Stimulated activated CD4-positive, alpha-beta T cell treated with anti-CD3 and anti-CD28 coated beads, Interleukin-2, amount 100 ng/mL, for 48 hours (primary cell): ENCODE measurements around the gene TRMT1L.

Source experiments
- DNase-seq, 2 donors: peaks; one replicate each; pipeline ENCODE4 v3.0.0-alpha.2; 2020

Gene TRMT1L

DNA sequence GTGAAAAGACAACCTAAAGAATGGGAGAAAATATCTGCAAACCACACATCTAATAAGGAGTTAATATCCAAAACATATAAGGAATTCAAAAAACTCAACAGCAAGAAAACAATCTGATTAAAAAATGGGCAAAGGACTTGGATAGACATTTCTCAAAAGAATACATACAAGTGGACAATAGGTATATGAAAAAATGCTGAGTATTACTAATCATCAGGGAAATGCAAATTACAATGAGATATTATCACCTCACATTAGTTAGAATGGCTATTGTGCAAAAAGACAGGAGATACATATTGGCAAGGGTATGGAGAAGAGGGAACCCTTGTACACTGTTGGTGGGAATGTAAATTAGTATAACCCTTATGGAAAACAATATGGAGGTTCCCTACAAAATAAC is 44.9 kb downstream of the TRMT1L start:
- no peak for DNase-seq

DNA sequence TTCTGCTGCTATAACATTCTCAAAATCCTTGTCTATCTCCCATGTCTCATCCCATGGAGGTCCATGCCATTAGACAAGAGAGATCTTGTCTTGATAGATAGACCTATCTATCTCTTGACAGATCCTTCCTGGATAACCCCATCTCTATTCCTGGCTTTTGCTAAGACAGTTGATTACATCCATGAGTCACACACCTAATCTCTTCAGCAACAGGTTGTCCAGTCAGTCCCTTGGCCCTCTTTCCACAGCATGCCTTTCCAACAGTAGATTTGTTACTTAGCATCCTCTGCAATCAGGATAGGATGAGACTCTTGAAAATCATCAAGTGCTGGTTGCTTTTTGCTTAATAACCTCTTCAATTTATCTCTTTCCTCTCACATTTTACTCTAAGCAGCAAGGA is 46.6 kb downstream of the TRMT1L start:
- DNase-seq = no peak

DNA sequence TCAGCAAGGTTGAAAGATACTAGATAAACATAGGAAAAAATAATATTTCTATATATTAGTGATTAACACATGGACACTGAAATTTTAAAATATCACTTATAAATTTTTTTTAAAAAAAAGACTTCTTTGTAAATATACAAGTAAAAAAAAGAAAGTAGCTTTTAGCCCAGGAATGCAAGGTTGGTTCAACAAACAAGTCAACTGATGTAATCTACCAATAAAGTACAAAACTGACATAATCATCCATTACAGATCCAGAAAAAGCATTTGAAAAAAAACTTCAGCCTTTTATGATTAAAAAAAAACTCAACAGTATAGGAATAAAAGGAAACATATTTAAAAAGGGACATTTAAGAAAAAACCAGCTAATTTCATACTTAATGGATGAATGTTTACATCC is 48.4 kb downstream of the TRMT1L start:
- DNase-seq = no peak

DNA sequence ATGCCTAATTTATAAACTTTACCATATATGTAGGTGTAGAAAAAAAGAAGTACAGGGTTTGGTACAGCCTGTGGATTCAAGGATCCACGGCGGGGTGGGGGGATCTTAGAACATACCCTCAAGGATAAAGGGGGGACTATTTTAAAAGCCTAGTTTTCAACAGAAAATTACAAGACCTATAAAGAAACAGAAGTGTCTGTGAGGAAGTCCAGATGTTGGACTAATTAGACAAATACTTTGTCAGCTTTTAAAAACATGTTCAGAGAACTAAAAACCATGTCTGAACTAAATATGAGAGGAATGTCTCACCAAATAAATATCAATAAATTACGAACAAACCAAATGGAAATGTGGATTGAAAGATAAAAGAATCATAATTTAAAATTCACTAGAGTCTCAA is 51.6 kb downstream of the TRMT1L start:
- no peak for DNase-seq

DNA sequence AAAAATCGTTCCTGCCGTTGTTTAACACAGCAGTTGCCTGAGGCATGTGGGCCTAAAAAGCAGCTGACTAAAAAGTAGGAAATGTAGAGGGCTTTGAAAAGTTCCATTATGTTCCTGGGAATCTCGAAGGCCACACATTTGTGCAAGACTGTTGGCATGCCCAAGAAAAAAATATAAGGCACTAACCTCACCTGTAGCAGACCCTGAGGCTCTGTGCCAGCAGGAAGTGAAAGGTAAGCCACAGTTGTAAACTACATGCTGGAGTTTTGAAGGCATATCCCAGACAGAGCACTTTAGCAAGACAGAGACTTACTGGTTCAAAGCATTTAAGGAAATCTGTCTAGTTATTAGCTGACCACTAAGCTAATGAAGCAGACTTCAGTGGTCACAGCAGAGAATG is 52.7 kb downstream of the TRMT1L start:
- no peak for DNase-seq

DNA sequence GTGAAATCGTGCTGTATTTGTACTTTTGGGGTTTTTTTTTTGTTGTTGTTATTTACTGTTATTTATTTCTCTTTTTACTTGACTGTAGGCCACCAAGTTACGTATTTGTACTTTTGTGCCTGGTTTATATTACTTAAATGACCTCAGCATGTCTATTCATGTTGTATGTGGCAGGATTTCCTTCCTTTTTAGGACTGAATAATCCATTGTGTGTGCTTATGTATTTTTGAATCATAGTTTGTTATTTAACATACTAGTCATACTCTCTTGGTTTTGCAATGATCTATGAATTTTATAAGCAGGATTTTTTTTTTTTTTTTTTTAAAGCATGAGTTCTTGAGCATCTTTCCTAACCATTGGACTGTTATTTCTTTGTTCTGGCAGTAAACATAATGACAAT is 60.2 kb downstream of the TRMT1L start:
- DNase-seq = no peak

DNA sequence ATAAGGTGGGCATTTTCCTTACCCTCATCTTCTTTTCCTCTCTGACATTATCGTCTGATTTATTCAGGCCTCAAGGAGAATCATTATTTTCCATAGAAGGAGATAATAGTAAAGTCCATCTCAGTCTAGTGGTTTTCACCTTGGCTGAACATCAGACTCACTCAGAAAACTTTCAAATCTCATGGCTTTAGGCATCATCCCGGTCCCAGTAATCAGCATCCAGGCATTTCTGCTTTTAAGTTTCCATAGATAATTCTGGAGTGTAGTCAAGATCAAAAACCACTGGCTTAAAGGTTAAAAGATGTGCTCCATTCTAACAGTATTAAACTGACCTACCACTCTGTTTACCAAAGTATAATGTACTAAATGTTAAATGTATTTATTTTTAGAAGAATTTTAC is 62.0 kb downstream of the TRMT1L start:
- DNase-seq = no peak

DNA sequence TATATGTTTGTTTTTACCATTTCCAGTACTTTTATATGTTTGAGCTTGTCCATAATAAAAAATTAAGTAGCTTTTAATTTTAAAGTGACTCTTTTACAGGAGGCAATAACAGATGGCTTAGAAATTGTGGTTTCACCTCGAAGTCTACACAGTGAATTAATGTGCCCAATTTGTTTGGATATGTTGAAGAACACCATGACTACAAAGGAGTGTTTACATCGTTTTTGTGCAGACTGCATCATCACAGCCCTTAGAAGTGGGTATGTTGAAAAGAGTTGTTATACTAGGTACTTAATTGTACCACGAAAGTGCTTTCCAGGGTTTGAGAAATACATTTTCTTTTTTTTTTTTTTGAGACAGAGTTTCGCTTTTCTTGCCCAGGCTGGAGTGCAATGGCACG is 65.3 kb downstream of the TRMT1L start:
- DNase-seq = no peak

DNA sequence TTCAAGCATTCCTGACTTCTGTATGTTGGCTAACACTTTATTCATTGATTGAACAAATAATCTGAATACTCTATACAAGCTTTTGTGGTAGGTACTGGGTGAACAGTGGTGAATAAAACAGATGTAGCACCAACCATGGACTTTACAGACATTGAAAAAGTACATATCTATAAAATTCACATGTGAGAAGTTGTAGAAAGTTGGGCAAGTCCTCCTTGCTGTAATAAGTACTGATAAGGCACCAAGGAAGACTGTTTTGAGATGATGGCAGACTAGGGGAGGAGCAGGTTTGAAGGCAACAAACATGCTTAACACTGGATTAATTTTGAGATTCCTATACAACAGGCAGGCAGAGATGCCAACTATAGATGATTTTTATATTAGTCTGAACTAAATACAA is 69.0 kb downstream of the TRMT1L start:
- no peak for DNase-seq

DNA sequence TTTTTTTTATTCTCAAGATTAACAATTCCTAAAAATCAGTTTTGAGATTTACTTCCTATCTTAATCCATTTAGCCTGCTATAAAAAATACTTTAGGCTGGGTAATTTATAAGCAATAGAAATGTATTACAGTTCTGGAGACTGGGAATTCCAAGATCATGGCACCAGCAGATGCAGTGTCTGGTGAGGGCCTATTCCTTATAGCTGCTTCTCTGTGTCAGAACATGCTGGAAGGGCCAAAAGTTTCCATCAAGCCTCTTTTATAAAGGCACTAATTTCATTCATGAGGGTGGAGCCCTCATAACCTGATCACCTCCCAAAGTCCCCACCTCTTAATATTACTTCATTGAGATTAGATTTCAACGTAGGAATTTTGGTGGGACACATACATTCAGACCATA is 69.7 kb downstream of the TRMT1L start:
- no peak for DNase-seq

DNA sequence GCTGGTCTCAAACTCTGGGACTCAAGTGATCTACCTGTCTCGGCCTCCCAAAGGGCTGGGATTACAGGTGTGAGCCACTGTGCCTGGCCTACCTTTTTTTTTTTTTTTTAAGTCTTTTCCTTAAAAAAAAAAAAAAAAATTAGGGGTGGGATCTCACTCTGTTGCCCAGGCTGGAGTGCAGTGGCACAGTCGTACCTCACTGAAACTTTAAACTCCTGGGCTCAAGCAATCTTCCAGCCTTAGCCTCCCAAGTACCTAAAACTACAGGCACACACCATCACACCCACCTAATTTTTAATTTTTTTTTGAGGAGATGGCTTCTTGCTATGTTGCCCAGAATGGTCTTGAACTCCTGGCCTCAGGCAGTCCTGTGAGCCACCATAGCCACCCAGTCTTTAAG is 72.9 kb downstream of the TRMT1L start:
- DNase-seq = no peak

DNA sequence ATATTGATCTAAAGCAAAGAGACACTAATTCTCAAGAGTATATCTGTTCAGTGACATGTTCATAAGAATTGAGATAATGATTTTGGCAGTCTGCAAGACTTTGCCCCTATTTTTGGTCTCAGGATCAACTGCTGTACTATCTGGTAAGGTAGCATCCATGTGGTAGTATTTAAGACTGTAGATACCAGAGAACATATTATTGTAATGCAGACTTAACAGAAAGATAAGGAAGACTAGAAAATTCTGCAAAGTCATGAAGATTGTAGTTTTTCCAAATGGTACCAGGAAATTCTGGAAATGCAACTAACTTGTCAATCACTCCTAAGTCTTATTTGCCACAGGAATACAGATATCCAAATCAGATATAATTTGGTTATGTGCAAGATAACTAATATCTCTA is 76.3 kb downstream of the TRMT1L start:
- DNase-seq = no peak

DNA sequence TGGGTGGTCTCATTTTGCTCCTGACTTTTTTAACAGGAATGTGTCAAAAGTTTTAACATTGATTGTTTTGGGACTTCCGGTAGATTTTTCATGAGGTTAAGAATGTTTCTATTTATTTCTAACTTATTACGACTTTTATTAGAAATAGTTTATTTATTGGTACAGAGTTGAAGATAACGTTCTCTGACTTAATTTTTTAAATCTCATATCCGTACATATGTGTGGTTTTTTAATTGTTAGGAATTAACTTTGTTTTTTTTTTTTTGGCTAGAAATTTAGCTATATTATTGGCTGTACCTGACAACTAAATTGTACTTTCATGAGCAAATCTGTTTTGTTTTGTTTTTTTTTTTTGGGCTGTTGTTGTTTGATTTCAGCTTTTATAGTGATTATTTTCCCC is 79.4 kb downstream of the TRMT1L start:
- no peak for DNase-seq

DNA sequence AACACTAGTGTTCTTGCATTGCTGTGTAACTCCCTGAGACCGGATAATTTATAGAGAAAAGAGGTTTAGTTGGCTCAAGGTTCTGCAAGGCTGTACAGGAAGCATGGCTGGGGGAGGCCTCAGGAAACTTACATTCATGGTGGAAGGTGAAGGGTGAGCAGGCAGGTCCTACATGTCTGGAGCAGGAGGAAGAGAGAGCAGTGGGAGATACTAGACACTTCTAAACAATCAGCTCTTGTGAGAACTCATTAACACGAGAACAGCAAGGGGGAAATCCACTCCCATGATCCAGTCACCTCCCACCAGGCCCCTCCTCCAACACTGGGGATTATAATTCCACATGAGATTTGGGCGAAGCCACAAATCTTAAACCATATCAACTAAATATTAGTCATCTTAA is 81.3 kb downstream of the TRMT1L start:
- no peak for DNase-seq

DNA sequence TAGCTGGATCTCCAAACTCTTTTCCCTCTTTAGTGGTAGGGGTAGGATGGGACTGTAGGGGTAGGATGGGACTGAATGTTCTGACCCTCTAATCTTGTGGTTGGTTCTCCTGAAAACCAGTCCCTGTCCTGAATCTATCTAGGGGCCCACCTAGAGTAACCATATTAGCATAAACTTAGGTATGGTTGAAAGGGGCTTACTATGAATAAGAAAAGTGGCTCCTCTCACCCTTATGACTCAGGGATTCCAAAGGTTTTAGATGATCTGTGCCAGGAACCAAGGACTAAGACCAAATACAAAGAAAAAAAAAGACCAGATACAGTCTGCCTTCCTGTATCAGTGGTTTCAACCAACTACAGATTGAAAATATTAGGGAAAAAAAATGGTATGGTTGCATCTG is 82.4 kb downstream of the TRMT1L start:
- no peak for DNase-seq

DNA sequence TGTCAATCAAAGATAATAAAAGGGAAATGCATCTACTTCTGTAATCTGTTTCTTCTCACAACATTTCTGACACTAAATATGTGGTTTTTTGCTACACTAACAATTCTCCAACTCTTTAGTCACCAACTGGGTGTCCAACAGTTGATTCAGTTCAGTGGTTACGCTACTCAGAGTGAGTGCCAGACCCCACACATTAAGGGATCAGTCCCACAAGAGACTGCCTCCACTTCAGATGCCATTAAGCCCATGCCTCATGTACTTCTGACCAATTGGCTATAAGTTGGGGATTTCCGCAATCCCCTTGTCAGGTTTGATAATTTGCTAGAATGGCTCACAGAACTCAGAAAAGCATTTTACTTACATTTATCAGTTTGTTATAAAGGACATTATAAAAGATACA is 83.0 kb downstream of the TRMT1L start:
- no peak for DNase-seq

DNA sequence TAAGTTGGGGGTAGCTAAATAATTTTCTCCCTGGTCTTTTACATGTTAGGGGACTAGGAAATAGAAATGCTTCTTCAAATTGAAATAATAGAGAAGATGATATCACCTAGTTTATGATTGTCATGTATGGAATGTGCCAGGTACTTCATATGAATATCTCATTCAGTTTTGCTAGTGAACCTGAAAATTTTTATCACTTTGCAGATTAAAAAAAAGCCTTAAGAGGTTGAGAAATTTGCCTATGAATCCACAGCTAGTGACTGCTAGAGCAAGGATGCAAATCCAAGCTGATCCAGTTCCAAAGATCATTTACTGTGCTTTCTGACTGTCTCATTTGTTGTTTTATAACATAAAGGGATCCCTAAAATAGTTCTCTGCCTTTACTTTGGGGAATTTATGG is 86.7 kb downstream of the TRMT1L start:
- DNase-seq = no peak

DNA sequence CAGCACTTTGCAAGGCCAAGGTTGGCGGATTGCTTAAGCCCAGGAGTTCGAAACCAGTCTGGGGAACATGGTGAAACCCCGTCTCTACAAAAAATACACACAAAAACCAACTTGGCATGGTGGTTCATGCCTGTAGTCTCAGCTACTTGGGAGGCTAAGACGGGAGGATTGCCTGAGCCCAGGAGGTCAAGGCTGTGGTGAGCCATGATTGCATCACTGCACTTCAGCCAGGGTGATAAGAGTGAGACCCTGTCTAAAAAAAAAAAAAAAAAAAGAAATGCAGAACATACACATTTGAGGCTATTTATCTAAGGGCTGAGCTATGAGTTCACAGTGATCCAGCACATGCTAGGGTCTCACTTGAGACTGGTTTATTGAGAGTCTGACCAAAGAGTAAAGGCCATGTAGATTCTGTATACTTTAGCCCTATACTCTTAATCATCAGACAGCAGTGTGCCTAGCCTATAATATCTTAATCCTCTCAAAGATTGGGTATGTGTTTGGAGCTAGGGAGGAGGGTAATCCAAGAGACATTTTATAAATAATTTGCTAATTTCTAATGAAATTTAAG is 87.5 kb downstream of the TRMT1L start:
- DNase-seq = no peak

DNA sequence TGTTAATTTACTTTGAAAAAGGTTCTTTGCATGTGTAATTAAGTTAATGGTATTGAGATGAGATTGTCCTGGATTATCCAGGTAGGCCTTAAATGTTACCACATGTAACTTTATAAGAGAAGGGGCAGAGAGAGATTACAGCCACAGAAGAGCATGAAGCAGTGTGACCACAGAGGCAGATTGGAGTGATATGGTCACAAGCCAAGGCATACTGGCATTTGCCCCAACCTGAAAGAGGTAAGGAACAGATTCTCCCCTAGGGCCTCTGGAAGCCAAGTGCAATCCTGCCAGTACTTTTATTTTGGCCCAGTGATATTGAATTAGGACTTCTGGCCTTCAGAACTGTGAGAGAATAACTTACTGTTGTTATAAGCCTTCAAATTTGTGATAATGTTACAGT is 88.4 kb downstream of the TRMT1L start:
- DNase-seq = no peak
